Adrenal gland (tissue), 5 donors: ENCODE data around the gene P2RY2.

ENCODE experiments used
- CTCF ChIP-seq, 6 experiments: fragments of 450-650 bp in 4 of 6; fragments of 200-600 bp in 2 of 6; sonication (generic) in 1 of 6; IDR thresholded peaks; 1 replicate in 5 of 6; 2 replicates in 1 of 6; pipeline versions ENCODE4 v1.5.1 to v1.8.0; 2016 to 2021; ENCODE audit warnings: antibody characterized with exemption in 6 of 6, mild to moderate bottlenecking in 2 of 6, moderate library complexity in 1 of 6
- POLR2A ChIP-seq, 2 donors: fragments of 450-650 bp; IDR thresholded peaks; one replicate each; pipeline ENCODE4 v1.6.1; 2017; ENCODE audit warnings: antibody characterized with exemption in 2 of 2, mild to moderate bottlenecking in 2 of 2, moderate library complexity in 1 of 2
- donor health status: DM: no; HTN: no; CAD: no.

- TF ChIP-seq POLR2A (IDR thresholded peaks at IDR 0.05), result no peak
- TF ChIP-seq CTCF (IDR thresholded peaks at IDR 0.05), result no peak
Measured at GRCh38 chr11:73219396-73220285, 1.6 kb downstream of the P2RY2 start.
